Kidney (tissue), 14 donors: ENCODE results near the gene NEUROD2. TPM values are rescaled to one million over a fixed set of nuclear protein-coding genes. Genes with fewer than 3 reads are reported as not detected.
A peak's percentile ranks its signal among the peaks of the same experiment; 100 is the strongest.

Experiments
- DNase-seq, 5 donors: peaks; one replicate each; pipeline ENCODE4 v3.0.0-alpha.2; 2013 to 2020
- FAIRE-seq: peaks from 2 replicates; lab custom pipeline; 2012; peaks lifted over from hg19 to GRCh38; lab: Jason Lieb, UNC
- H3K27ac ChIP-seq, 2 donors: one replicate each; pipeline ENCODE4 v1.7.0; 2013; ENCODE audit warnings: low read depth in 2 of 2, low read length in 2 of 2, inconsistent platforms in 1 of 2
- H3K27me3 ChIP-seq: one replicate; pipeline ENCODE4 v1.7.1; 2013; ENCODE audit warnings: low read length, inconsistent platforms; ENCODE audit not compliant: control insufficient read depth, insufficient read depth
- H3K36me3 ChIP-seq, 3 donors: one replicate each; pipeline versions ENCODE4 v1.7.0 to v1.7.1; 2013; ENCODE audit warnings: low read length in 3 of 3, control low read depth in 1 of 3, inconsistent platforms in 1 of 3; ENCODE audit not compliant: insufficient read depth in 3 of 3, control insufficient read depth in 2 of 3
- H3K4me1 ChIP-seq, 3 donors: one replicate each; pipeline versions ENCODE4 v1.7.0 to v1.7.1; 2013; ENCODE audit warnings: low read length in 3 of 3, inconsistent platforms in 1 of 3, low read depth in 1 of 3; ENCODE audit not compliant: control insufficient read depth in 2 of 3, insufficient read depth in 2 of 3
- H3K4me3 ChIP-seq, 3 donors: one replicate each; pipeline versions ENCODE4 v1.7.0 to v1.8.1; 2013; ENCODE audit warnings: low read length in 3 of 3, control low read depth in 1 of 3, inconsistent platforms in 1 of 3
- H3K9ac ChIP-seq, 3 donors: one replicate each; pipeline versions ENCODE4 v1.7.0 to v1.7.1; 2013; ENCODE audit warnings: low read length in 3 of 3, control low read depth in 1 of 3, inconsistent platforms in 1 of 3
- H3K9me3 ChIP-seq, 3 donors: one replicate each; pipeline versions ENCODE4 v1.7.0 to v1.7.1; 2013; ENCODE audit warnings: low read length in 3 of 3, control low read depth in 1 of 3, inconsistent platforms in 1 of 3; ENCODE audit not compliant: control insufficient read depth in 2 of 3, insufficient read depth in 1 of 3
- intact Hi-C: fragments of 100-400 bp; cut with DNase I; formaldehyde crosslinking; loops from one replicate; pipeline ENCODE4 v1.11.1; 2022
- polyA plus RNA-seq: library from polyadenylated mRNA; stranded (reverse); fragments of 350-450 nt; fragmentation: Illumina TruSeq; extraction: RNeasy Lipid Tissue Mini Kit (QIAGEN cat#74804); gene quantifications from one replicate; pipeline ENCODE4 v1.2.3, GENCODE V29; 2014; ENCODE audit warnings: low read depth, low replicate concordance; ENCODE audit not compliant: insufficient read depth
- total RNA-seq: library from RNA; stranded (reverse); fragmentation: NEBNext Ultra II Directional; extraction: Animal tissue kit (Norgen Biotek cat#: 25700); gene quantifications from one replicate; pipeline ENCODE4 v1.2.1, GENCODE V29; 2021
- TF ChIP-seq, protein P1 (sequence below): IDR thresholded peaks from 3 replicates; pipeline ENCODE4 v1.5.1; 2012; ENCODE audit warnings: mild to moderate bottlenecking, moderate library complexity, borderline replicate concordance; ENCODE audit not compliant: insufficient read depth; ENCODE audit errors: extremely low read depth
- donor health status: control.
- donor health status: control.
- donor health status: control.
- donor health status: control.
- donor health status: control.
- donor health status: DM: yes; HTN: yes; CAD: no.
- donor health status: Normal renal cell carcinoma (clear cell type).

Gene NEUROD2
- total and polyA plus RNA-seq, 2 donors from 2014 or later = not detected

GRCh38 chr17:39653316-39653661 lies 45.6 kb upstream of the NEUROD2 start:
- no peak overlapping the region for H3K9ac ChIP-seq

GRCh38 chr17:39652587-39653315 lies 45.0 kb upstream of the NEUROD2 start:
- H3K9ac ChIP-seq = no peak overlapping the region
- no peak for FAIRE-seq
- intact Hi-C loops = no loop called here
- H3K27me3 ChIP-seq = no peaks in the 10 kb centered on the region
- DNase-seq = peak in 1 of 5 donors; percentile 14
- TF ChIP-seq, protein P1, sequence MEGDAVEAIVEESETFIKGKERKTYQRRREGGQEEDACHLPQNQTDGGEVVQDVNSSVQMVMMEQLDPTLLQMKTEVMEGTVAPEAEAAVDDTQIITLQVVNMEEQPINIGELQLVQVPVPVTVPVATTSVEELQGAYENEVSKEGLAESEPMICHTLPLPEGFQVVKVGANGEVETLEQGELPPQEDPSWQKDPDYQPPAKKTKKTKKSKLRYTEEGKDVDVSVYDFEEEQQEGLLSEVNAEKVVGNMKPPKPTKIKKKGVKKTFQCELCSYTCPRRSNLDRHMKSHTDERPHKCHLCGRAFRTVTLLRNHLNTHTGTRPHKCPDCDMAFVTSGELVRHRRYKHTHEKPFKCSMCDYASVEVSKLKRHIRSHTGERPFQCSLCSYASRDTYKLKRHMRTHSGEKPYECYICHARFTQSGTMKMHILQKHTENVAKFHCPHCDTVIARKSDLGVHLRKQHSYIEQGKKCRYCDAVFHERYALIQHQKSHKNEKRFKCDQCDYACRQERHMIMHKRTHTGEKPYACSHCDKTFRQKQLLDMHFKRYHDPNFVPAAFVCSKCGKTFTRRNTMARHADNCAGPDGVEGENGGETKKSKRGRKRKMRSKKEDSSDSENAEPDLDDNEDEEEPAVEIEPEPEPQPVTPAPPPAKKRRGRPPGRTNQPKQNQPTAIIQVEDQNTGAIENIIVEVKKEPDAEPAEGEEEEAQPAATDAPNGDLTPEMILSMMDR = no peak
- peaks cover 0 to 3% (median 2%) of the 10 kb centered on the region in 3 donors for H3K36me3 ChIP-seq
- H3K27ac ChIP-seq = no peak overlapping the region
- no peak overlapping the region for H3K4me3 ChIP-seq
- no peaks in the 10 kb centered on the region for H3K9me3 ChIP-seq
- H3K4me1 ChIP-seq = peaks cover 0 to 5% (median 0%) of the 10 kb centered on the region in 3 donors

More at GRCh38 chr17:39653316-39653661, 45.6 kb upstream of the NEUROD2 start:
- no peaks in the 10 kb centered on the region for H3K9me3 ChIP-seq
- H3K27me3 ChIP-seq = no peaks in the 10 kb centered on the region
- DNase-seq (peak in 1 of 5 donors; percentile 12), FAIRE-seq (no peak)
- H3K4me1 ChIP-seq = peaks cover 0 to 5% (median 0%) of the 10 kb centered on the region in 3 donors
- peaks cover 0 to 3% (median 2%) of the 10 kb centered on the region in 3 donors for H3K36me3 ChIP-seq
- H3K4me3 ChIP-seq = no peak overlapping the region
- TF ChIP-seq, protein P1 = no peak
- H3K27ac ChIP-seq = no peak overlapping the region
- intact Hi-C loops = no loop called here

DNA sequence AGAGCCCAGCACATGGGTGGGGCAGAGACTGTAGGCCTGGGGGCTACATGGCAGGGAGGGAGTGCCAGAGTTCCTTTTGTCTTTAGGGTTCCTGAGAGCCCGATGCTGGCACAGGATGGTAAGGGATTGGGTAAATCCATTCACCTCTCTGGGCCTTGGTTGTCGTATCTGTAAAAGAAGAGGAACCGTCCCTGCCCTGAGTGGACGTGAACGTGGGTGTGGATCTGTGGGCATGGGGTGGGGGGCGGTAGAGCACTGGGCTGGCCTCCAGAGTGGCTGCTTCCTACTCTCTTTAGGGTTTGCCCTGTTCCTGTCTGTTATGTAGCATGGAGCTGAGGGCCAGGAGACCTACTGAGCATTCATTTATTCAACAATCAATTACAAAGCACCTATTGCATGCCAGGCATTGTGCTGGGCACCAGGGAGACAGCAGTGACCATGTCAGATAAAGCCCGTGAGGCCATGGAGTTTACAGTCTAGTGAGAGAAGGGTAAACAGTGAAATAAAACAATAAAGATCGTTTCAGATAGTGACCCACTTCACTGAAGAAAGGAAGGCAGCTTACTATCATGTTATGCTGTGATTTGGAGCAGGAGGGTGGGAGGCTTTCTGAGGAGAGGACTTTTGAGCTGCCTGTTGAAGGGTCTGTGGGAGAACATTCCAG lies 44.3 kb upstream of the NEUROD2 start:
- peaks cover 0 to 3% (median 2%) of the 10 kb centered on the region in 3 donors for H3K36me3 ChIP-seq
- no peaks in the 10 kb centered on the region for H3K9me3 ChIP-seq
- DNase-seq (no peak), FAIRE-seq (no peak)
- no peak overlapping the region for H3K9ac ChIP-seq
- intact Hi-C loops = no loop called here
- TF ChIP-seq, protein P1 = no peak
- H3K4me1 ChIP-seq = peaks cover 0 to 5% (median 0%) of the 10 kb centered on the region in 3 donors
- no peak overlapping the region for H3K4me3 ChIP-seq
- no peaks in the 10 kb centered on the region for H3K27me3 ChIP-seq
- H3K27ac ChIP-seq = no peak overlapping the region
